H1 (cell line): ENCODE results near the gene TBC1D9. TPM values are rescaled to one million over a fixed set of nuclear protein-coding genes. Genes with fewer than 3 reads are reported as not detected.

Experiments used
- ASH2L ChIP-seq: fragments of 200-600, 300-600 bp; sonication (generic); IDR thresholded peaks from one replicate; pipeline ENCODE4 v1.7.1; 2017; ENCODE audit warnings: low read length
- RAD21 ChIP-seq, 2 experiments: IDR thresholded peaks in 1 of 2; conservative IDR thresholded peaks in 1 of 2; 2 replicates each; pipeline ENCODE4 v1.6.1; 2011; ENCODE audit warnings: low read depth in 2 of 2, low read length in 2 of 2, improper control_type of control experiment in 1 of 2, inconsistent platforms in 1 of 2, mild to moderate bottlenecking in 1 of 2, moderate library complexity in 1 of 2
- polyA plus RNA-seq, 7 experiments: library from polyadenylated mRNA; depleted of rRNA in 3 of 7; stranded (reverse) in 5 of 7; unstranded in 2 of 7; fragments of >200 nt in 5 of 7; fragments of 200-250 nt in 2 of 7; gene quantifications; 1 replicate in 5 of 7; 2 replicates in 1 of 7; 4 replicates in 1 of 7; pipeline versions ENCODE4 v1.2.1 to v1.2.3, GENCODE V29; 2011 to 2013; ENCODE audit warnings: missing spikeins in 2 of 7, mixed read lengths in 2 of 7
- total RNA-seq: library from RNA; stranded (reverse); fragmentation: NEBNext Ultra II Directional; extraction: Animal tissue kit (Norgen Biotek cat#: 25700); gene quantifications from 2 replicates; pipeline ENCODE4 v1.2.1, GENCODE V29; 2021

Gene TBC1D9
- total and polyA plus RNA-seq, 2 of the 8 experiments (the other 6 are each of a cell fraction or from before 2014, with no cell fraction given), result 0.94 to 1.0 TPM

GRCh38 chr4:140630246-140630645, 125.9 kb downstream of the TBC1D9 start (continued):
- TF ChIP-seq RAD21 (IDR thresholded peaks at IDR 0.05 in 1 of 2, conservative IDR thresholded peaks at IDR 0.05 in 1 of 2; ENCODE audit: low read depth in 2 of 2, low read length in 2 of 2) (no peak), ASH2L (no peak)
